GM18951 (cell line): ENCODE data around the gene ARAP3.

Experiments used
- POLR2A ChIP-seq: IDR thresholded peaks from 4 replicates; pipeline ENCODE4 v1.6.1; 2011; ENCODE audit warnings: mild to moderate bottlenecking; ENCODE audit not compliant: insufficient read length, insufficient read depth; ENCODE audit errors: extremely low read depth
- in situ Hi-C: fragments of 300-500 bp; cut with MboI; formaldehyde crosslinking; loops from one replicate; pipeline ENCODE4 v1.12.0; 2022; ENCODE audit warnings: low sequenced_read_pairs, mixed read lengths, inconsistent platforms; ENCODE audit not compliant: unreplicated experiment

ARAP3 gene

DNA sequence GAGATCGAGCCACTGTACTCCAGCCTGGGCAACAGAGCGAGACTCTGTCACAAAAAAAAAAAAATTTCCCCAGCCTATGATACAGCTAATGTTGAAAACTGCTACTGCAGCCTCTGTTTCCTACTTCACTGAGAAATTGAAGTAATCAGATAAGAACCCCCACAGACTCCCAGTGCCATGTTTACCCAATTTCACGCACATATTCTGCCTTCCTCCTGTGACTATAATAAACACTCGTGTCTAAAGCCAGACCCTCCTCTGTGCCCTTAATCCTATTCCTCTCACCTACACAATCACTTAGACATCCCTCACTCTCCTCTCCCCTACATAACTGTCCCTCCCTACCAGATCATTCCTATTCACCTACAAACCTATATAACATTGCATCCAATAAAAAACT, 6.4 kb downstream of the ARAP3 start:
- TF ChIP-seq POLR2A: no peak
- in situ Hi-C loops: loop anchor here (25.0 kb wide), 1 partner anchor 462 kb away; no protein-coding TSS in a partner anchor

DNA sequence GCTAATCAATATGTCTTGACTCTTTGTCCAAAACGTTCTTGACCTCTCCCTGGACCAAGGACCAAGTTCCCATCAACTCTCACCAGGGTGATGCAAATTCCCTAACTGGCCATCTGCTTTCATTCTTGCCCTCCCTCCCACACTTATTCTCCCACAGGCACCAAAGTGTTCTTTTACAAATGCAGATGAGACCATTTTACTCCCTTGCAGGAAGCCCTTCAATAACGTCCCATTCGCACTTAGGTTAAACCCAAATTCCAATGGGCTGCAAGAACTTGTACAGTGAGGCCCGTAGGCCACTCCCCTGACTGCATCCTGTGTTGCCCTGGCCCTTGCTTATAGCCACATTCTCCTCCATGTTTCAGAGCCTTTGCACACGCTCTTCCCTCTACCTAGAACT, 7.3 kb downstream of the ARAP3 start:
- in situ Hi-C loops: loop anchor here (25.0 kb wide), 1 partner anchor 463 kb away; no protein-coding TSS in a partner anchor
- TF ChIP-seq POLR2A: no peak

DNA sequence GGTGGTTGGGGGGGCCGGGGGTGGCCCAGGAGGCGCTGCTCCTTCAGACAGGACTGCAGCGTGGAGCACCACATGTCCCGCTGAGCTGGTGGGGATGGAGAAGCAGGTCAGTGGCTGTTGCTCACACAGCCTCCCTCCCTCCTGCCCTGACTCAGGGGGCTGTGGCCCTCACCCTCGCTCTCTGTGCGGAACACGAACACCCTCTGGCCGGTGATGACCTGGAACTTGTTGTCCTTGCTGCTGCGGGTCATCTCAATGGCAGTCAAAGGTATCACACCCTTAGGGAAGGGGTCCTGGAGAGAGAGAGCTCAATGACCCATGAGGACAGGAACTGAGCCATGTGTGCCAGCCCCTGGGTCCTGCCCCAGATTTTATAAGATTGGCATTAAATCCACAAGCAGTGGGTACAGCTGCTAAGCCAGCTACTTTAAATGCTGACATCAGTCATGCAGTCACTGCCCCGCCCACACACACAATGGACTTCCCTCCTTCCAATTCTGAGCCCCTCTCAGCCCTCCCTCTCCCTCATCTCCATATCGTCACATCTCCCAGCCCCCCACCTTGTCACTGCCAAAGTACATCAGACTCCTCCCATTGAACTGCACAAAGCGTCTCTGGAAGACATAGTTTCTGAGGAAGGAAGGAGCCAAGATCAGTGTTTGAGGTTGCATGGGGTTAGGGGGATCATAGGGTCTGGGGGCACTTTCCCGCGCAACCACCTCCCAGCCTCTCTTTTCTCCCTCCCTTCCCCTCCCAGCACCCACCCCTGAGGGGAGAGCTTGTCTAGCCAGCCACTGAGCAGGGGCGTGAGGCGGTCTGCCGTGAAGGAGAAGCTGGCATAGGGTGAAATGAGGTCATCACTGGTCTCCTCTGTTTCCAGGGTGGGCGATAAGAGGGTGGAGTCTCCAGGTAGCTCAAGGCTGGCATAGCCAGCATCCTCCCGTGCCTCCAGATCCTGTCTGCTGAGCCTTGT, 8.9 kb downstream of the ARAP3 start:
- in situ Hi-C loops: no loop called here
- no peak for TF ChIP-seq POLR2A

DNA sequence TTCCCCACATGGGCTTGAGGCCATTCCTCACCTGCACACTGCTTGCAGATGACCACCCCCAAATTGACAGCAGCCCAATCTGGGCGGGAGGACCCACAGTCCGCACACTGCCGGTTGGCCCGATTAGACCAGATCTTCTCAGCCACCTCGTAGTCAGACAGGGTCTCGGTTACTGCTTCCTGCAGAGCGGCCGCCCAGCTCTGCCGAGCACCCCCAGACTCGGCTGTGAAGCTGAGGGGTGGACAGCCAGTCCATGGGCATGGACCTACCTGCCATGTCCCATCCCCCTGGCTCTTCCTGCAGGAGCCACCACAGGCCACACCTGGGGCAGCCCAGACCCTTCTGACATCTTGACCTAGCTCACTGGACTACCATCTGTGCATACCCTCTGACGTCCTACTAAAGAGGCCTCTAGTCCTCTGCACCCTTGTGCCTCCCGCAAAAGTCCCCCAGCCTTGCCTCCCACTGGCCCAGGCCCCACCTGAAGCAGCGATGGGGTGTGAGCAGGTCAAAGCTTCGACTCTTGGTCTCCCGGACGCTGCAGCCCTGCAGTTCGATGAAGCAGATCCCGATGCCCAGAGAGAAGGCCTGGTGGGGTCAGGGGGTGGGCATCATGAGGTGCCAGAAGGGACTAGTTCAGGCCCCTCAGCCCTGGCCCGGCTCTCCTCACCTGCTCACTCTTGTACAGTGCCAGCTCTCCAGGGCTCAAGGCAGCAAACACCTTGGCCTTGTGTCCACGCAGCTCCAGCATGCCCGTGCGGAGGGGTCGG, 9.8 kb downstream of the ARAP3 start:
- in situ Hi-C loops: no loop called here
- TF ChIP-seq POLR2A: no peak

DNA sequence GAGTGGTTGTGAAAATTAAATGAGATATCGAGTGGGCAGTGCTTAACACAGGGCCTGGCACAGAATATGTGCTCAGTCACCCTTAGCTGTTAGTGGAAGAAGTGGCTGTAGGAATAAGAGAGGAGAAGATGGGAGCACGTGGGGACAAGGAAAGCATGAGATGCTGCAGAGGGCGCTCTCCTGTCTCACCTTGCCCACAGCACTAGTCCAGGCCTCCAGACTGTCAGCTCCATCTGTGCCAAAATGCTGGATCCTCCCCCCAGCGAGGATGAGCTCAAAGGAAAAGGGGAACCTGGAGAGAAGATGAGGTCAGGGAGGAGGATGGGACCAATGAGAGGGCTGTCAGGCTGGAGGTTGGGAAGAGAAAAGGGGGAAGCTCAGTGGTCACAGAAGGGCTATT, 12.5 kb downstream of the ARAP3 start:
- in situ Hi-C loops: no loop called here
- TF ChIP-seq POLR2A: no peak

DNA sequence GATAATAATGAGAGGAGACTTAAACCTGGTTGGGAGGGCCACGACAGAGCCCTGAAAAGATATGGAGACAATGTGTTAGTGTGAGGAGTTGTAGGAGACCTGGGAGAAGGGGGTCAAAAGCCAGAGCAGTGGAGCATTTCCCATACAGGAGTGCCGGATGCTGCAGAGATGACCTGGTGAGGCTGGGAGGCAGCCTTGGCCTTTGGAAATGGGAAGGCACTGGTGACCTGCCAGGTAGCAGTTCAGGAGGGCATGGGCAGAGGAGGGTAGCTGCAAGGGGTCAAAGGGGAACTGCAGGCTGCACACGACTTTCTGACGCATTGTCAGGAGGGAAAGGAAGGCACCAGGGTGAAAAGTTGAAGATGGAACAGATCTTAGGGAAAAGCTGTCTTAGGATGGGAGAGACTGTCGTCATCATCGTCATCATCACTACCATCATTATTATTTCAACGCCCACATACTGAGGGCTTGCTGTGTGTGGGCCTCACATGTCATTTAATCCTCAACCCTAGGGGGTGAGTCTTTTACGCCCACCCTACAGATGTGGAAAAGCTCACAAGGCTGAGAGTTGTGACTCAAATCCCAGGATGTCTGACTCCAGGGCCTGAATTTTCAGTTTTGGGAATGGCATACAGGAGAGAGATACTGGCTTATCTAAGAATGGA, 13.3 kb downstream of the ARAP3 start:
- no peak for TF ChIP-seq POLR2A
- in situ Hi-C loops: no loop called here

DNA sequence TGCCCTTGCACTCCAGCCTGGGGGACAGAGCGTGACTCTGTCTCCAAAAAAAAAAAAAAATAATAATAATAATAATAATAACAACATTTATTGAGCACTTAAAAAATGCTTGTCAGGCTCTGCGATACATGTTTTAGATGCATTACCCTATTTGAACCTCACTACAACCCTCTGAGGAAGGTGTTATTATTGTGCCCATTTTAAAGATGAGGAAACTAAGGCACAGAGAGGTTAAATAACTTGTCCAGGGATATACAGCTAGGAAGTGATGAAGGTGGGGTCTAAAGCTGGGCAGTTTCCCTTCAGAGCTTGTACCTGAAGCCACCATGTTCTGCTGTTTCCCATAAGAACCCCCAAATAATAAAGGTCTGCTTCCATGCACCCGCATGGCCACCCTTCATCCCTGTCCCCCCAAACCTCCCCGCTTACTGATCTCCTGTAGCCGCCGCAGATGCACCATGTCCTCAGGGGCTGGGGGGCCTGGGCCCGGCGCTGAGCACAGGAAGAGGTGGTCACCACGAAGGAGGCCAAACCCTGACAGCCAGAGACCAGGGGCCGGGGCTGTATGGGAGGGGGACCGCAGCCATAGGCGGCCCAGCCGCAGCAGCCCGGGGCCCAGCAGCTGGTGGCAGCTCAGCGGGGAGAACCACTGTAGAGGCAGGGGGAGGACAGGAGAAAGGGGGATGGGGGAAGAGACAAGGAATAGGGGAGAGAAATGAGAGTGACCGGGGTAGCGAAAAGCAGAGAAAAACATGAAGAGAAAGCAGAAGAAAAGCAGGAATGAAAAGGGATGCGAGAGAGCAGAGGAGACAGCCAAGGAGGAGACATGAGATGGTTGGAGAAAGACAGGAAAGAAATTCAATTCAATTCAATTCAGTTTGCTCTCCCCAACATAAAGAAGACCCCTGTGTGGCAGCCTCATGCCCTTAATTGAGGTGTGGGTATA, 15.8 kb downstream of the ARAP3 start:
- no peak for TF ChIP-seq POLR2A
- in situ Hi-C loops: no loop called here

DNA sequence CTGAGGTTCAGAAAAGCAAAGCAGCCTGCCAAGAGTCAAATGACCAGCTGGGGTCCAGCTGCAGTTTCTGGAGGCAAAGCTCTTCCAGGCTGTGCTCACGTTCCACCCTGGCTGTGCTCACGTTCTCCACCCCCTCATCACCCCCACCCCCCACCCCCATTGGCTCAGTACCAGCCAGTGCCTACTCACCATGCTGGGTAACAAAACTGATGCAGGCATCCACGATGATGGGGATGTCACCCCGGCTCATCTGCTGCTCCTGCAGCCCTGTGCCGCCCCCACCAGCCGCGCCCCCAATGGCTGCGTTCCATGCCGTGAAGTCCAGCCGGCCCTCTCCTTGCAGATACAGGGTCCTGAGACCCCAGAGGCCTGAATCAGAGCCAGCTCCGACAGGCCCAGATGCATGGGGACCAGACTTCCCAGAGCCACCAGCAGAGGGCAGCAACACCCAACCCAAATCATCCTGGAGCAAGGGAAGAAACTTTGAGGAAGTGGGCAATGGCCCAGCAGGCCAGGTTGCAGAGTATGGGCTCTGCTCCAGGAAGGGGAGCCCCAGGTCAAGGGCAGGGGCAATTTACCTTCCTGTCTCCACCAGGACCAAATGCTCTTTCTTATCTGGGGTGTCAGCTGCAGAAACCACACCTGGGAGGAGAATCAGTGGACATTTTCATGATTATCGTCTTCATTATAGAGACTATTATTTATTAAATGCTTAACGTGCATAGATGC, 17.1 kb downstream of the ARAP3 start:
- no peak for TF ChIP-seq POLR2A
- in situ Hi-C loops: no loop called here

DNA sequence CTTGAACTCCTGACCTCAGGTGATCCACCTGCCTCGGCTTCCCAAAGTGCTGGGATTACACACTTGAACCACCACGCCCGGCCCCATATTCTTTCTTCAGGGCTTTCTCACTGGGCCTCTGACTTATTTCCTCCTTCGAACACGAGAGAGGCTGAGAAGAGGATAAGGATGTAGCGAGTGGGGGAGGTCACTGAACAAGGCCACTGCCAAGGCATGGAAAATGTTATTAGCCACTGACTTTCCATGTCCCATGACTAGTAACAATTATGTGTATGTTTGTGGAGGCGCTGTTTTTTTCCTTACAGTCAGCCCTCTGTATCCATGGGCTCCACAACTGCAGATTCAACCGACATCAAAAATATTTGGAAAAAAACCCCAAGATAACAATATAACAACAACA, 18.5 kb downstream of the ARAP3 start:
- in situ Hi-C loops: no loop called here
- no peak for TF ChIP-seq POLR2A

DNA sequence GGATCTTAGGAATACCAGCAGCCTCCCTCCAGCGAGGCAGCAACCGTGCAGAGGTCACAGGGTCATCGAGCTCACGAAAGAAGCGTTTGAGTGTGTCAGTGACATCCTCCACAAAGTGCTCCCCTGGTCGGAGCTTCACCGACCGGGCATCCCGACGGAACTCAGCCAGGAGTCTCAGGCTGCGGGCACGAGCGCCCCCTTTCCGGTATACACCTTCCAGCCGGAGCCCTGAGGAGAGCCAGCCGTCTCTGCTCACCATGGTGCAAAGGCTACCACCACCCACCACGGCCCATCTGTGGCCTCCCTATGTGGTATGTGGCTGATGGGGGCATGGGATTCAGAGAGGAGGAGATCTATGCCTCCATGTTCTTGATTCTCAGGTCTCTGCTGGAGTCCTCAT, 20.0 kb downstream of the ARAP3 start:
- in situ Hi-C loops: no loop called here
- no peak for TF ChIP-seq POLR2A

DNA sequence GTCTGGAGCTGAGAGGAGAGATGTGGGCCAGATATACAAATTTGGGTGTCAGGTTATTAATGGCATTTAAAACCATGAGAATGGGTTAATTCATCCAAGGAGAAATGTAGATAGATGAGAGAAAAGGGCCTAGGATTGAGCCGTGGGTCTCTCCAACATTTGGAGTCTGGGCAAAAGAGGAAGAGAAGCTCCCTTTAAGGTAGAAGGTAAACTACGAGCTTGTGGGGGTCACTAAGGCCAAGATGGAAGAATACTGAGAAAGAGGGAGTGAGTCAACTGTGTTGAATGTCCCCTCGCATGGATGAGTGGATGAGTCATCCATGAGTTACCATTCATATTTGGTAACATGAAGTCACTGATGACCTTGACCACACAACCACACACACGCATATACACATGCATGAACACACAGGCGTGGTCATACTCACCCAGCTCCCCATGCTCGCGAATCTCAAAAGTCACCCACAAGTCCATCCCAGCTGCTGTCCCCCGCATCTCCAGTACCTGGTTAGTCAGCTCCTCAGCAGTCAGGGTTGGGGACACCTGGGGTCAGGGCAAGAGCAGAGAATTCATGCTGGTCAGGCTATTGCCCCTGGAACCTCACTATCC, 24.0 kb downstream of the ARAP3 start:
- in situ Hi-C loops: no loop called here
- no peak for TF ChIP-seq POLR2A

DNA sequence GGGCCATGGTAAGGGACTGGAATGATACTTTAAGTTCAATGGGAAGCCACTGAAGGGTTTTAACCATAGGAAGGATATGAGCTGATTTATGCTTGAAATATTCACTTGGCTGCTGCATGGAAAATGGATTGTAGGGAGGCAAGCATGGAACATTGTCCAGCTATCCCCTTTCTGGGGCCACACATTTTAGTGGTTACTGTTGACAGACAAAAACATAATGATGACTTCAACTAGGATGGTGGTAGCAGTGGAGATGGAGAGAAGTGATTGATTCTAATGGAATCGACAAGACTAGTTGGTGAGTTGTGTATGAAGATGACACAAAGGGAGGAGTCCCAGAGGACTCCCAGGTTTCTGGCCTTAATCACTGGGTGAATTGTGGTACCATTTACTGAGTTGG, 24.6 kb downstream of the ARAP3 start:
- no peak for TF ChIP-seq POLR2A
- in situ Hi-C loops: no loop called here

DNA sequence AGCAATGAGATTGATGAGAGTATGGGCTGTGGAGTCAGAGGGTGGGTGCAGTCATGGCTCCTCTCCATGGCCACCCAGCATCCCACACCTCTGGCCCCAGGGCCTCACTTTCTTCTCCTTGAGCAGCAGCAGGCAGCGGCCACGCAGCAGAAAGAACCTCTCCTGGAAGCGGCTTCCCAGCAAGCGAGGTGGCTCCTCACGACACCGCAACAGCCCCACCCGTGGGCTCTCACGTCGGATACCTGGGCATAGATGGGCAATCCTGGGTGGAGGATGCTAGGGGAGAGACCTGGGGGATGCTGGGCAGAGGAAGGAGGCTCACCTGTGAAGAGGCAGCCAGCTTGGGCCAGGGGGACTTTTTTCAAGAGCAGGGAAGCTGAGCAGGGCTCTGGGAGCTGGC, 25.6 kb downstream of the ARAP3 start:
- no peak for TF ChIP-seq POLR2A
- in situ Hi-C loops: no loop called here
